ENCODE results near the gene NFIA. TPM values are rescaled to one million over a fixed set of nuclear protein-coding genes. Genes with fewer than 3 reads are reported as not detected.

The NFIA gene
- total RNA-seq, 1 experiment from 2014 or later, result 4.6 TPM

- no peak for DNase-seq (ENCODE audit: low read depth)
Observed at GRCh38 chr1:61083807-61084440, 1.6 kb downstream of the NFIA start.

GRCh38 chr1:61084491-61085031 lies 2.2 kb downstream of the NFIA start:
- DNase-seq (ENCODE audit: low read depth), result no peak

- no peak for DNase-seq (ENCODE audit: low read depth)
Observed at GRCh38 chr1:61085206-61085982, 3.0 kb downstream of the NFIA start.

- no peak for DNase-seq (ENCODE audit: low read depth)
Observed at GRCh38 chr1:61085983-61086644, 3.8 kb downstream of the NFIA start.

- DNase-seq (ENCODE audit: low read depth), result no peak
Observed at GRCh38 chr1:61087571-61087970, 5.2 kb downstream of the NFIA start.

- no peak for DNase-seq (ENCODE audit: low read depth)
Observed at GRCh38 chr1:61088163-61088974, 6.0 kb downstream of the NFIA start.

- DNase-seq (ENCODE audit: low read depth), result no peak
Observed at GRCh38 chr1:61089338-61089737, 7.0 kb downstream of the NFIA start.

GRCh38 chr1:61089741-61090140 lies 7.4 kb downstream of the NFIA start:
- no peak for DNase-seq (ENCODE audit: low read depth)

- no peak for DNase-seq (ENCODE audit: low read depth)
Observed at GRCh38 chr1:61090546-61091202, 8.3 kb downstream of the NFIA start.

- no peak for DNase-seq (ENCODE audit: low read depth)
Observed at GRCh38 chr1:61091455-61091854, 9.1 kb downstream of the NFIA start.

GRCh38 chr1:61092642-61093041 lies 10.3 kb downstream of the NFIA start:
- no peak for DNase-seq (ENCODE audit: low read depth)

GRCh38 chr1:61093525-61094137 lies 11.3 kb downstream of the NFIA start:
- no peak for DNase-seq (ENCODE audit: low read depth)

GRCh38 chr1:61094677-61095469 lies 12.5 kb downstream of the NFIA start:
- DNase-seq (ENCODE audit: low read depth), result no peak

GRCh38 chr1:61095470-61095812 lies 13.1 kb downstream of the NFIA start:
- no peak for DNase-seq (ENCODE audit: low read depth)

- peak; percentile 81 for DNase-seq (ENCODE audit: low read depth)
Observed at GRCh38 chr1:61097317-61097716, 15.0 kb downstream of the NFIA start.

- no peak for DNase-seq (ENCODE audit: low read depth)
Observed at GRCh38 chr1:61097722-61098121, 15.4 kb downstream of the NFIA start.

- DNase-seq (ENCODE audit: low read depth), result no peak
Observed at GRCh38 chr1:61098333-61098732, 16.0 kb downstream of the NFIA start.

GRCh38 chr1:61098906-61099437 lies 16.6 kb downstream of the NFIA start:
- DNase-seq (ENCODE audit: low read depth), result no peak

- no peak for DNase-seq (ENCODE audit: low read depth)
Observed at GRCh38 chr1:61100578-61100977, 18.2 kb downstream of the NFIA start.

GRCh38 chr1:61101536-61101935 lies 19.2 kb downstream of the NFIA start:
- DNase-seq (ENCODE audit: low read depth), result no peak
